GM18870 (cell line): ENCODE results near the gene SCN10A.

ENCODE experiments used
- ATAC-seq: cut with Tn5 transposase; IDR thresholded peaks from one replicate; pipeline ENCODE4 v1.9.1; 2021; ENCODE audit warnings: moderate library complexity; ENCODE audit not compliant: unreplicated experiment

SCN10A gene

GRCh38 chr3:38816026-38816425 lies at the start of gene SCN10A:
TSS of gene SCN10A (minus strand) at chr3:38816217. CDS start at chr3:38794010, 22,207 bp downstream.
- ATAC-seq: no peak

GRCh38 chr3:38853011-38853410 lies 37.0 kb upstream of the SCN10A start:
- ATAC-seq: no peak

GRCh38 chr3:38843898-38844297 lies 27.9 kb upstream of the SCN10A start:
- ATAC-seq: no peak

- no peak for ATAC-seq
These were observed 26.4 kb upstream of the SCN10A start for GRCh38 chr3:38842266-38842965.

GRCh38 chr3:38840987-38841386 lies 25.0 kb upstream of the SCN10A start:
- ATAC-seq: no peak

- no peak for ATAC-seq
These were observed 21.3 kb upstream of the SCN10A start for GRCh38 chr3:38837358-38837757.

GRCh38 chr3:38836561-38836960 lies 20.5 kb upstream of the SCN10A start:
- no peak for ATAC-seq

- ATAC-seq: no peak
These were observed 19.9 kb upstream of the SCN10A start for GRCh38 chr3:38835939-38836338.

- no peak for ATAC-seq
These were observed 18.7 kb upstream of the SCN10A start for GRCh38 chr3:38834717-38835116.

GRCh38 chr3:38834110-38834509 lies 18.1 kb upstream of the SCN10A start:
- ATAC-seq: no peak

- ATAC-seq: no peak
These were observed 13.4 kb upstream of the SCN10A start for GRCh38 chr3:38829404-38829803.

GRCh38 chr3:38828681-38829080 lies 12.7 kb upstream of the SCN10A start:
- ATAC-seq: no peak

- ATAC-seq: no peak
These were observed 11.8 kb upstream of the SCN10A start for GRCh38 chr3:38827791-38828190.

GRCh38 chr3:38826001-38826400 lies 10.0 kb upstream of the SCN10A start:
- ATAC-seq: no peak

GRCh38 chr3:38824349-38824748 lies 8.3 kb upstream of the SCN10A start:
- no peak for ATAC-seq

GRCh38 chr3:38823722-38824121 lies 7.7 kb upstream of the SCN10A start:
- ATAC-seq: no peak

GRCh38 chr3:38823186-38823585 lies 7.2 kb upstream of the SCN10A start:
- no peak for ATAC-seq

GRCh38 chr3:38811822-38812221 lies 4.2 kb downstream of the SCN10A start:
- no peak for ATAC-seq

GRCh38 chr3:38805765-38806386 lies 10.1 kb downstream of the SCN10A start:
- ATAC-seq: no peak

- ATAC-seq: no peak
These were observed 11.0 kb downstream of the SCN10A start for GRCh38 chr3:38805004-38805403.

GRCh38 chr3:38800511-38800910 lies 15.5 kb downstream of the SCN10A start:
- ATAC-seq: no peak

- ATAC-seq: no peak
These were observed 22.3 kb downstream of the SCN10A start for GRCh38 chr3:38793721-38794120.

GRCh38 chr3:38792983-38793382 lies 23.0 kb downstream of the SCN10A start:
- no peak for ATAC-seq
